Uterus (tissue), 2 donors: Measurements from ENCODE around the gene CCT8.

Experiments used
- POLR2A ChIP-seq, 2 donors: fragments of 450-650 bp; IDR thresholded peaks; one replicate each; pipeline ENCODE4 v1.6.1; 2016; ENCODE audit warnings: antibody characterized with exemption in 2 of 2, mild to moderate bottlenecking in 1 of 2, moderate library complexity in 1 of 2
- TF ChIP-seq, protein P1 (sequence below), 4 experiments: fragments of 200-600 bp in 2 of 4; fragments of 450-650 bp in 2 of 4; sonication (generic) in 2 of 4; IDR thresholded peaks; one replicate each; pipeline ENCODE4 v1.5.1; 2016 to 2019; ENCODE audit warnings: antibody characterized with exemption in 4 of 4, mild to moderate bottlenecking in 2 of 4, moderate library complexity in 1 of 4

DNA sequence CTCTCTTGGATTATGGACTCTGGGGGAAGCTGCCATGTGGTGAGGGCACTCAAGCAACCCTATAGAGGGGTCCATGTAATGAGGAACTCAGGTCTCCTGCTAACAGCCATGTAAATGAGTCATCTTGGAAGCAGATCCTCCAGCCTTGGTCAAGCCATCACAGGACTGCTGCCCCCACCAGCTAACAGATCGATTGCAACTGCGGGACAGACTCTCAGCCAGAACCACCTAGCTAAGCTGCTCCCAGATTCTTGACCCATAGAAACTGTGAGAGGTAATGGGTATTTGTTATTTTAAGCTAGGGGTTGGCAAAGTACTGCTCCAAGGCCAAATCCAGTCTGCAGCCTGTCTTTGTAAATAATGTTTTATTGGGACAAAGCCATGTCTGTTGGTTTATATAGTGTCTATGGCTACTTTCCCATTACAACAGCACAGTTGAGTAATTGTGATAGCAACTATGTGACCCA, 29.4 kb upstream of the CCT8 start:
- TF ChIP-seq, protein P1, sequence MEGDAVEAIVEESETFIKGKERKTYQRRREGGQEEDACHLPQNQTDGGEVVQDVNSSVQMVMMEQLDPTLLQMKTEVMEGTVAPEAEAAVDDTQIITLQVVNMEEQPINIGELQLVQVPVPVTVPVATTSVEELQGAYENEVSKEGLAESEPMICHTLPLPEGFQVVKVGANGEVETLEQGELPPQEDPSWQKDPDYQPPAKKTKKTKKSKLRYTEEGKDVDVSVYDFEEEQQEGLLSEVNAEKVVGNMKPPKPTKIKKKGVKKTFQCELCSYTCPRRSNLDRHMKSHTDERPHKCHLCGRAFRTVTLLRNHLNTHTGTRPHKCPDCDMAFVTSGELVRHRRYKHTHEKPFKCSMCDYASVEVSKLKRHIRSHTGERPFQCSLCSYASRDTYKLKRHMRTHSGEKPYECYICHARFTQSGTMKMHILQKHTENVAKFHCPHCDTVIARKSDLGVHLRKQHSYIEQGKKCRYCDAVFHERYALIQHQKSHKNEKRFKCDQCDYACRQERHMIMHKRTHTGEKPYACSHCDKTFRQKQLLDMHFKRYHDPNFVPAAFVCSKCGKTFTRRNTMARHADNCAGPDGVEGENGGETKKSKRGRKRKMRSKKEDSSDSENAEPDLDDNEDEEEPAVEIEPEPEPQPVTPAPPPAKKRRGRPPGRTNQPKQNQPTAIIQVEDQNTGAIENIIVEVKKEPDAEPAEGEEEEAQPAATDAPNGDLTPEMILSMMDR (IDR thresholded peaks at IDR 0.05): no peak
- TF ChIP-seq POLR2A (IDR thresholded peaks at IDR 0.05): no peak
